Panc1 (cell line): Measurements from ENCODE around the gene CHST15.

ENCODE experiments used
- CTCF ChIP-seq: fragments of 450-650 bp; IDR thresholded peaks from 2 replicates; pipeline ENCODE4 v1.5.1; 2017; ENCODE audit warnings: mild to moderate bottlenecking
- POLR2AphosphoS5 ChIP-seq: IDR thresholded peaks from 2 replicates; pipeline ENCODE4 v1.6.1; 2012; ENCODE audit warnings: mild to moderate bottlenecking, low read depth, low read length, moderate library complexity
- REST ChIP-seq, 2 experiments: IDR thresholded peaks; 2 replicates each; pipeline ENCODE4 v1.6.1; 2011 to 2012; ENCODE audit warnings: low read depth in 2 of 2, control low read depth in 1 of 2, low read length in 1 of 2, mild to moderate bottlenecking in 1 of 2, moderate library complexity in 1 of 2; ENCODE audit not compliant: insufficient read depth in 1 of 2
- TCF7L2 ChIP-seq: IDR thresholded peaks from 2 replicates; pipeline ENCODE4 v1.6.1; 2011; ENCODE audit warnings: mild to moderate bottlenecking, low read depth, low read length, inconsistent platforms

- no peak for TF ChIP-seq POLR2AphosphoS5
- no peak for TF ChIP-seq TCF7L2
- TF ChIP-seq CTCF = no peak
- TF ChIP-seq REST (IDR thresholded peaks at IDR 0.05; ENCODE audit: insufficient read depth in 1 of 2, low read depth in 2 of 2, low read length in 1 of 2) = no peak
These were observed 45.8 kb downstream of the CHST15 start for GRCh38 chr10:124047427-124048152.
